NCI-H1092 treated with DMSO at 0.1 percent for 48 hours (cell line): Measurements from ENCODE around the gene GABBR2.
A peak's percentile ranks its signal among the peaks of the same experiment; 100 is the strongest.

Source experiments
- DNase-seq: peaks from one replicate; lab custom pipeline; 2025; lab: John Stamatoyannopoulos, UW

Gene GABBR2

DNA sequence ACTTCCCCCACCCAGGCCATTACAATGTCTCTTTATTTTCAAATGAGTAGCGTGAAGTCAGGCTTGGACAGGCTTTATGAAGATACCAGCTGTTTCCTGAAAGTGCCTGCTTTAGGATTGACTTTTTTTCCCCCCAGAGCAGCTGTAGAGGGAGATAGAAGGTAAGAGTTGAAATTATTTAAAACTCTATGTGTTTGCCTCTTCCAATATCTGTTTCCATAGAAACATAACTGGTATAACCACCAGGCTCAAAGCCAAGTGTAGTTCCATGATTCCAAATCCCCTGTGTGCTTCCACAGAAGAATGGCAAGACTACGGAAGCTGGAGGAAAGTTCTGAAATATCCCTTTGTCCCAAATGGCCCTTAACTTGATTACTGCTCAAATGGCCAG lies 365.9 kb downstream of the GABBR2 start:
- no peak for DNase-seq

DNA sequence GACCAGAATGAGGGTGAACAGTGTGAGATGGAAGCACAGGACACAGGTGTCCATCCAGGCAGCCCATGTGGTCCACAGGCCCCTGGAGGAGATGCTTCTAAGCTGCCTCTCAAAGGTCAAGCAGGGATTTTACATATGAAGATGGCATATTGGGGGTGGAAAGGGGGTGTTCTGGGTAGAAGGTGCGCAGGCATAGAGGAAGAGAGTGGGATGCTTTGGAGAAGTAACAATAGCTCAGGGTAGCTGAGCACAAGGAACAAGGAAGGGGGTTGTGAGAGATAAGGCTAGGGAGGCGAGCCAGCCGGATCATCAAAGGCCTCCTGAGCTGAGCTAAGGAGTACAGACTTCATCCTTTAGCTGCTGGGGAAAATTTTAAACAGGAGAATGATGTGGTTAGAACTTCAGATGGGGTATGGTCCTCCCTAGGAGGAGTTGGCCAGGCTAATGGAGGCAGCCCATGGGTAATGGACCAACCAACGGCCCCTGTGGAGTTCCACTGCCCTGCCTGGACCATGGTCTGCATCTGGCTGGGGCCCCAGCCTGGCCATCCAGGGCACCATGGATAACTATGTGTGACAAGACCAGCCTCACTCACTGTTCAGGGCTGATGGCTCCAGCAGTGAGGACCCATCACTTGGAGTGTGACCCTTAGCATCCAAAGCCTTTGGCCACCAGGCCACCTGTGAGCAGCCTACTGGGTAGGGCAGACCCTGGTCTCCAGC lies 366.5 kb downstream of the GABBR2 start:
- DNase-seq = no peak

DNA sequence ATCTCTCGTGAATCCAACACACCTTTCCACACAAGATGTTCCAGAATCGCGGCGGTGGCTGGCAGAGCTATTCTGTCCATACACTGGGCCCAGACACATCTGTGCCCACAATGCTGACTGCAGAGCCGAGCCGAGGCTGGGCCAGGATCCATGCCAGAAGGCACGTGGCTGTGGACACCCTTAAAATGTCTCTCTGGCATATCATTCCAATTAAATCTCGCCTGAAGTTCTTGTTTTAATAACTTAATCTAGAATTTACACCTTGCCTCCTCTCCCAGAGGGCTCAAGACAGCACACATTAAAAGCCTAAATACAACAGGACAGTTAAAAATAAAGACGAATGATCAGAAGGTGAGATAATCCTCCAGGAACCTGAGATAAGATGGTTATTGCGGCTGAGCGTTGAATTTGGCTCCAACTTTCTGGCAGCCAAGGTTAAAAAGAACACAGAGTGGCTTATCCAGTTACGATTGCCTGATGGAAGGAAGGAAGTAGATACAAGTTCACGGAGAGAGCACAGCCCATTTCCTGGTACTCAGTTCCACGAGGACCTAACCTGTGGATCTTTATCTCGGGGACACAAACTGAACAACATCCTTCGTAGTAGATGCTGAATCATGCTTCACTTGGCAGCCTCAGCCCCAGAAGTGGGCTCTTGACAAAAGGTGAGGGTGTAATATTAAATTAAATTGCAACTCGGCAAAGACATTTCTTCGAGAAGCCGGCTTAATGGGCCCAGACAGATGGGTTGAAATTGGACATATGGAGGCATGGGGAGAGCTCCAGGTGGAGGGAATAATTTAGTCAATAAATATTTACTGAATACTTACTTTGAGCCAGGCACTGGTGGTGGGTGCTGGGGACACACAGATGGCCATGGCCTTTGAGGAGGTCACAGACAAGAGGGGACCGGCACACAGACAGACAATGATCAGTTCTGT lies 367.3 kb downstream of the GABBR2 start:
- peak; percentile 9 for DNase-seq

DNA sequence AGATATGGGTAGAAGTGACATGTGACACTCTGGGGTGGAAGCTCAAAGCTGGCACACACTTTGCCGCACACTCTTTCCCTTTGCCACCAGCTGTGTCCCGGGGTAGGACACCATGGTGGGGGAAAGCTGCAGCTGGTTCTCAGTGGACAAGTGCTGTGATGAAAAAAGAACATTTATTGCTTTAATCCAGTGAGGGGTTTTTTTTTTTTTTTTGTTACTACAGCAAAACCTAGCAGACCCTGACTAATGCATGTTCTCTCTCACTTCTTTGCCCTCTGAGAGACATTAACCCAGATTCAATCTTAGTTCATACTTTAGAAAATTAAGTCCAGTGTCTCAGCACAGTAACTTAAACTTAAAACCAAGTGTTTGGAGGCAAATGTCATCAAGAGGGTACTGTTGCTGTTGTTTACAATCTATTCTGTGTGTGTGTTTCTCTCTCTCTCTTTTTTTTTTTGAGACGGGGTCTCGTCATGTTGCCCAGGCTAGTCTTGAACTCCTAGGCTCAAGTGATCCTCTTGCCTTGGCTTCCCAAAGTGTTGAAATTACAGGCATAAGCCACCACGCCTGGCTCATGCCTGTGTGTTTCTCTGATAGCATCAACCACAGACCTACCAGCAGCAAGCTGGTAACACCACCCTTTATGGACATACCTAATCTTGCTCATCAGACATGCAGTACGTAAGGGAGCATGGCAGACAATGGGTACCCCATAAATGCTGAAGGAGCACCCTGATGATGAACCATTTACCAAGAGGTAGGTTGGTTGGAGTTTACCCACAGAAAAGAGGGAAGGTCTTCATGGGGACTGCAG lies 368.5 kb downstream of the GABBR2 start:
- no peak for DNase-seq

DNA sequence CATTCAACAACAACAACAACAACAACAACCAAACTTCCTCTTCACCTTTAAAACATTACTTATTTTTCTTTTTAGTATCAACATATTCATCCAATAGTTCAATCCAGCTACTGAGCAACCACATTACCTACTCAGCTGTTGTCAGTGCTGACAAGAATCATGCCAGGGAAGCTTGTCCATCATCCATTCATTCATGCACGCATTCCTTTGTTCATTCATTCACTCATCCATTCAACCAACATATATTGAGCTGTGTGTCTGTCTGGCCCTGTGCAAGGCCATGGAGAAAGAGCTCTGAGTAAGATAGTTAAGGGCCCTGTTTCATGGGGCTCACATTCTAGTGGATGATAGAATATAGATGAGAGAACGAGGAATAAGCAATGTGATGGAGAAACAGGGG lies 373.1 kb downstream of the GABBR2 start:
- DNase-seq = no peak

DNA sequence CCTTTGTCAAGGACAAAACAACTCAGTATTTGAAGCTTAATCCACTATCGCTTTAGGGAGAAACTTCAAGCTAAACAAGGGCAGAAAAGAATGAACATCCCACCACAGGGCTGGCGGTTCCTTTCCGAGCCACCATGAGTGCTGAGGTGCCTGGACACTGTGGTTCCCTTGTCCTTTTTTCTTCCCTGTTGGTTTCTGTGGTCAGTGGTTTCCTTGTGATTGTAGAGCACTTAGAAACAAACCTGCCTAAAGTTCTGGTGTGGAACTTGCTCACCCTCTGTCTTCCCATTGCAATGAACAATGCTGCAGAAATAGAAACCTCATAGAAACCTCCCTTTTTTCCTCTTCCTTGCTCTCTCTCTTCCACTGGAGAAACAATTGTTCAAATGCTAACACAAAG lies 373.9 kb downstream of the GABBR2 start:
- no peak for DNase-seq

DNA sequence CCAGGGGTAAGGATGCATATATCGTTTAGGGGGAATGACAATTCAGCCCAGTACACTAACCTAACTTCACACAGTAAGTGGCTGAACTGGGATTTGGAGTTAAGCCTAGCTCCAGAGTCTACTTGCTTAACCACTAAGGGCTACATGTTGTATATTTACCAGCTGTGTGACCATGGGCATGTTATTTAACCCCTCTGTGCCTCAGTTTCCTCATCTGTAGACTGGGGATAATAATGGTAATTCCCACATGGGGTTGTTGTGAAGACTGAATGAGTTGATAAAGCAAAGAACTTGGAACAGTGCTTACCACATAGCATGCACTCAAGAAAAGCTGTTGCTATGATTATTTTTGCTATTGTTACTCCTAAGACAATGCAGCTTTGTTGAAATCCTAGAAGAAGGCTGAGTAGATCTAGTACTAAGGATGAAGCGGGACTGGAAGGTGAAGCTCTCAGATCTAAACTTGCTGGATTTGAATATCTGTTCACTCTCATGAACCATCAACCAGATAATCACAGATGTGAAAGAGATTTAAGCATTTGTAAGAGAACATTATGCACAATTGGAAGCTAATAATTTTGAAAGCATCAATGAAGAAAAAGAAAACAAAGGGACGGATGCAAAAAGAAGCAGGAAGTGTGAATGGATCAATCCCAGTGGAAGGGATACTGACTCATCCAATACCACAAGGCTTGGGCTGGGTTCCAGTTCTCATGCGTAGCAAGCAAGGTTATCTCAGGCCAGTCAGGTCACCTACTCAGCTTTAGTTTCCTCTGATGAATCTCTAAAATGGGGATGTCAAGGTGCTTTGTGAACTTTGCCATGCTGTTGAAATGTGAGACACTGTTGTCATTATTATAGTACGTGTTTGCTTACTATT lies 374.8 kb downstream of the GABBR2 start:
- no peak for DNase-seq

DNA sequence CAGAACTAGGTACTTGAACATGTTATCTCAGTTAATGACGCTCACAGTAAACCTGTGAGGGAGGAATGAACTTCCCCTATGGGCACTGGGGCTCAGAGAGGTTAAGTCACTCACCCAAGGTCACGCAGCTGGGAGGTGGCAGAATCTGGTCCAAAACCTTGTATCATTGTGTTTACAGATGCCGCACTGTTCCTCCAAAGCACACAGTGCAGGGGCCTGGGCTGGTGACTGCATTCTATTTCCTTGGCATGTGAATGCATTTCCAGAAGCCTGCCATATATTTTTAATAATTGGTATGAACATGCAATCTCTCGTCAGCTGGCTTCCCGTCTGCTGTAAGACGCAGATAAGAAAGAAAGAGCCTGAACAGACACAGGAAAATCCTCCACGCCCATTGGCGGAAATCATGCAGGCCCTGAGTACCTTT lies 376.3 kb downstream of the GABBR2 start:
- no peak for DNase-seq

DNA sequence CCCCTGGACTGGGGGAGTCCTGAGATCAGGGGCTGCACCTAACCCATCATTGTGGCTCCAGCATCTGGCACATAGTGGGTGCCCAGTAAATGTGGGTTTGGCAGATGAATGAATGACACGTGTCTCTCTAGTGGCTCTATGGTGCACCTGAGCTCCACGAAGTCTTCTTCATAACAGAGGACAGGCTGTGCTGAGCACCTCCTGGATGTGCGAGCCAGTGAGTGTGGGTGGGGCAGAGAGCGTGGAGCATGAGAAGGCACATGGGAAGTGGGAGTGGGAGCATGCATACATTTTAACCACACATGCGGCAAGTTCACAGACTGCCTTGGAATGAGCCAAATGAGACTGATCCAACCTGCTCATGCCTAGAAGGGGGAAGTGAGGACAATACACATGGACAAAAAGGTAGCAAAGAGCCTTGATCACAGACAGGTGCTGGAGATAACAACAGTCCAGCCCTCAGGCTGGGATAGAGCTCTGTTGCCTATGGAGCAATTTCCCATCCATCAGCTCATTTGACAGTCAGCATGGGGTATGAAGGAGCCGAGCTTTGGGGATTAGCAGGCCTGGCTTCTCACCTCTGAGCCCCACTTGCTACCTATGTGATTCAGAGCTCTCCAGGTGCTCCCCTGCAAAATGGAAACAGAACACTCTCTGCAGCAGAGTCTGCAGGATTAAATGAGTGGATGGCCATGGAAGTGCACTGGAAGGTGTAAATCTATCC lies 377.0 kb downstream of the GABBR2 start:
- DNase-seq = no peak

DNA sequence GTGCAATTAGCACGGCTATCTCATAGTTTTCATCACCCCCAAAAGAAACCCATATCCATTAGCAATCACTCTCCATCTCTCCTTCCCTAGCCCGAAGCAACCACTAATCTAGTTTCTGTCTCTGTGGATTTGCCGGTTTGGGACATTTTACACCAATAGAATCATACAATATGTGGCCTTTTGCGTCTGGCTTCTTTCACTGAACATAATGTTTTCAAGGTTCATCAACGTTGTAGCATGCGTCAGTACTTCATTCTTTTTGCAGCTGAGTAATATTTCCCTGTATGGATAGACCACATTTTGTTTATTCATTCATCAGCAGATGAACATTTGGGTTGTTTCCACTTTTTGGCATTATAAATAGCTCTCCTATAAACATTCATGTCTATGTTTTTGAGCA lies 377.9 kb downstream of the GABBR2 start:
- DNase-seq = no peak

DNA sequence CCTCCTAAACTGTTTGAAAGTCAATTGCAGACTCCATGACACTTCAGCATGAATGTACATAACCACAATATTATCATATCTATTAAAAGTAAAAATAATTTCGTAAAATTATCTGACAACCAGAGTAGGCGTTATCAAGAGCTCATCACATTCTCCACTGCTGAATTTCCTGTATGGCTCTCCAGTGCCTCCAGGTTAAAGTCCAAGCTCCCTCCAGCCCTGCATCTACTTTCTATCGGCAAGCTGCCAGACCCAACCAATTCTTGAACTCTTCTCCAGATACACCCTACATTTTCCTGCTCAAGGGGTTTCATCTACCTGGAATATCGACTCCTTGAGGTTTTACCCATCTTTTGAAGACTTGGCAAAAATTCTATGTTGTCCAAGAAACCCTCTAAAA lies 378.8 kb downstream of the GABBR2 start:
- no peak for DNase-seq

DNA sequence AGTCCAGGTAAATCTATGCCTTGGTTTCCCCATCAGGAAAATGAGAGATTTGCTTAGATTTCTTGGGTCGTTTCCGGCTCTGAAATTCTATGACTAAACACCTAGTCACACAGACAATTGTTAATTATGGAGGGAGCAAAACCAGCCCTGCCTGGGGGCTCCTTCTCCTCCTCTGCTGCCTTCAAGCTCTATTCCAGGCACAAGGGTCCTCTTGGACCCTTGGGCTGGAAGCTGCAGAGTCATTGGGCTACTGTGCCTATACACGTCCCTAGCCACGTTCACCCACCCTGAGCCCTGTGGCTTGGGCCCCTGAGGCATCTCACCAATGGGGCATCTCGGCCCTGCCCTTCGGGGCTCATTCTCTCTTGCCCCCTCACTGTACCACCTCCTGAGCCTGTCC lies 379.5 kb downstream of the GABBR2 start:
- no peak for DNase-seq

DNA sequence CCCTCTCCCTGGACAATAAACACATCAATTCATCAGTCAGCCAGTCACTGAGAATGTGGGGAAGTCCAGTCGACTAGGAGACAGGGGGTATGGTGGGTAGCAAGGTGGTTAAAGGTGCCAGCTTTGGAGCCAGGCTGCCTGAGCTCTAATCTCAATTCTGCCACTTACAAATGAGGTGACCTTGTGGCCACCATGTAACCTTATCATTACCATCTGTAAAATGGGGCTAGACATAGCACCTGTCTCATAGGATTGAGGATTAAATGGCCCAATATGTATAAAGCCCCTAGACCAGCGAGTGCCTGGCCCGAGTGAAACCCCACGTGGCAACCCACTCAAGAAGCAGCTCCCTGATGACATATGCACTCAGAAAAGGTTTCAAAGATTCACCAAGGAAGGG lies 380.0 kb downstream of the GABBR2 start:
- no peak for DNase-seq

DNA sequence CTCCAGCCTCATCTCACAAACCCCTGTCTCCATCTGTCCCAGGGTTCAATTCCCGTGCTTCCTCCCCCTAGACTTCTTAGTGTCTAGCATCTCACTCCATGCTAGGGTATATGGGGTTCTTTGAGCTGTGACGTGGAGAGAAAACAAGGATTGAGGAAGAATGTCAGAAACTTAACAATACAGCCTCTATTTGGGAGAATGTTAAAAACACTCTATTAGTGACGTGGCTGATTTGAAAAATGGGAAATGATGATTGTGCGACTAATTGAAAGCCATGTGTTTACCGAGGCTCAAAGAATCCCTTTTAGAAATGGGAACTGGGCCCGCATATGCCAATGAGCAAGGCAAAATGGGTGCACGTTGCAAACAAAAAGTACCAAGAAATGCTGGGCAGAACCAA lies 380.6 kb downstream of the GABBR2 start:
- no peak for DNase-seq

DNA sequence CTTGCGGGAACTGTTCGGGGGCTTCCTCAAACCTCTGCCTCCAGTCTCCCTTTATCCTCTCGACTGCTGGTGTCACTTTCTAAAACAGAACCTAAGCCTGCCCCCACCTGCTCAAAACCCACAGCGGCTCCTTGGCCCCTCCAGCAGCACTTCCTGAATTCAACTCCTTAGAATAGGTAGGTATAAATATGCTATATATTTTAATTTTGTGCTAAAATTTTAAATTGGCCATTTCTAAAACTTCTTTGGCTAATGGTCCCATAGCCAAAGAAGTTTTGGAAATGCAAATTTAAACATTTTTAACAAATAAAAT lies 381.5 kb downstream of the GABBR2 start:
- no peak for DNase-seq

DNA sequence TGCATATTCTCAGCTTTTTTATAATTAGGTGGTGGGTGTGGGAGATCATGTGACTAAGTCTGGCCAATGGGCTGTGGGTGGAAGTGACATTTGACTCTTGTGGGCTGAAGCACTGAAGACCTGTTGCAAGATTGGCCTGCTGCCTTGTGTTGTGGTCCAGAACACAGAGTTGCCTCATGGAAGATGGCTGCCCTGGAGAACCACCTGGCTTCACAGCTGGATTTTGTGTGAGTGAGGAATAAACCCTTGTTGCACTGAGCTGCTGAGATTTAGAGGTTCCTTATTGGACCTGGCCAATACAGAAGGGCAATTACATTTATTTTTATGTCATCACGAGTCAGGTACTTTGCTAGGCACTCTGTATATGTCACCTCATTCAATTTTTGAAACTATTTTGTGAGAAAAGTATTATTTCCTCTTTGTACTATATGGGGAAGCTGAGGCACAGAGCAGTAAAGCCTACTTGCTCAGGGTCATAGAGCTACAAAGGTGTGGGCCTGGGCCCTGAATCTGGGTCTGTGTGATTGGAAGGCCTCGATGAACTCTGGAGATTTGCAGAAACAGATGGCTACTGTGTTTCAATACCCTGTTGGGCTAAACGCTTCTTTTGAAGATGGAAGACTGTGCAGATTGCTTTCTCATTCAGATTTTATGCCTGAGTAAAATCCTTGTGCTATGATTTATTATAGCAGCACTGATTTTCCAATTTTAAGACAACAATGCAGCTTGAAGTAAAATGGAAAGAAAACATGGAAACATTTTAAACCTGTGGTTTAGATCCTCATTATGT lies 382.1 kb downstream of the GABBR2 start:
- DNase-seq = no peak

DNA sequence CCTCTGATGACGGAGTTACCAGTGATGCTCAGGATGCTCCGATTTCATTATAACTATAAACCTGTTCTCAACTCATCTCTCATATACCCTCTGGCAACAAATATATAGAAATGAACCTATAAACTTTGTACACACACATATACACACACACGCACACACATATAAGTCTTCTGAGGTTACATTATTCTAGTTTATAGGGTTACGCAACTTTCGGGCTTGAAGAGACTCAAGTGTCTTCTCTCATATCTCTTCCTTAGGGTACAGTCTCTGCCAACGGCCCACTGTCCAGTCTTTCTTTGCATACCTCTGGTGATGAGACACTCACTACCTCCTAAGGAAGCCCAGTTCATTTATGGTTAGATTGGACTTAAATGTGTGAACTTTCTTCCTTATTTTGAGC lies 383.9 kb downstream of the GABBR2 start:
- DNase-seq = no peak

DNA sequence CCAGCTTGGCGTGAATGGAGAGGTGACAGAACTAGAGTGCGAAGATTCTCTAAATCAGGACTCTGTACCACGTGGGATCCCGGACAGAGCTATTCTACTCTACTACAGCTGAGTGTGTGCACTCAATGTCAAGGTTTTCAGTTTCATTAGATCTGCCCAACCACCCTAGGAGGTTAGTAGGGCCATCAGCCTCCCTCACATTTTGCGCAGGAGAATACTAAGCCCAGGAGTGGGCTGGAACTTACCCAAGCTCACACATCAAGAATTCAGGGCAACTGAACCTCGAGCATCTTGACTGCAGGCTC lies 385.0 kb downstream of the GABBR2 start:
- no peak for DNase-seq

DNA sequence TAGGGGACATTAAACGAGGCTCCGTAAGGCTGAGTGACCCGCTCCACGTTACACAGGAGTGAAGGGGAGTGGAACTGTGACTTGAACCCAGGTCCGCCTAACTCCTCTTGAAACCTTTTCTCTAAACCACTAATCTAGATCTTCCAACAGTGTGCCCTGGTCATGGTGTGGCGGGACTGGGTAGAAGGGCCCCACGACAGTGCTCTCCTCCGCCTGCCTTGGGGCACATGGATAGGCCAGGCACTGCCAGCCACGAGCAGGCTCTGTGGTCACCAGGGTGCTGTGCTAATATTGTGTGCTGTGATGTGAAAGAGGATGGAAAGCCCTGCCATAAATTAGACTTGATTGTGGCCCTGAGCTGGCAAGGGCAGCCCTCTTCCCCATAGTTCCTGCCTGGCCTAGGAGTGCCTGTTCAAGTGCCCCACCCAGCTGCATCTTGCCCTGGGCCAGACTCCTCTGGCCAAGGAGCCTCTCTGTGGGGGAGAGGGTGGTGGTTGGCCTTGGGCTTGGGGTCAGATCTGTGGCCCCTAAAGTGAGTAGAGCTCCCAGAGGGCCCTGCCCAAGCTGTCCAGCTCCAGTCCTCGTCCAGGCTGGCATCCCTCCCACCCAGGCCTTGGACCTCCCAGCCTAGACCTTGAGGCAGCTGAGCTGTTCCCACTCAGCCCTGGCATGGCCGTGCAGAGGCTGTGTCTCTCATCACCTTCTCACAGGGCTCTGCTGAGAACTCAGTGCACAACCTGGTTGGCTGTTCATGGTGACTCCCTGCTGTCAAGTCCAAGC lies 385.5 kb downstream of the GABBR2 start:
- DNase-seq = no peak

DNA sequence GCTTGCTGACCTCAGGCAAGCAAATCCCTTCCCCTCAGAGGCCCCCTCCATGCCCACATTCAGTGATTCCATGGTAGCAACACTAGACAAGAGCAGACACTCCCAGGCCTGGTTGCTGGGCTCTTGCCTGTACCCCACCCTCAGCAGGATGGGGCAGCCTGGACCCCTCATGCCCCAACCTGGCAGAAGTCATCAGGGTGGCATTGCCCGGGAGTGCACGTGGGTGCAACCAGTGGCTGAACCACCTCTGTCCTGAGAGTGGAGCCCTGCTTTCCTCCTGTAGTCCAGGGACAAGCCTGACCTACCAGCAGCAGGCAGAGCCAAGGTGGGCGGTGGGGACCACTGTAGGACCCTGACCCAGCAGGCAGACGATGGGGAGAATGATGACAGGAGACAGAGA lies 387.5 kb downstream of the GABBR2 start:
- DNase-seq = no peak
